Adipocyte (in vitro differentiated cells): Measurements from ENCODE around the gene SBF1.
"Not testable (repeated sequence)": the region's sequence is repeated elsewhere in the genome, so short reads cannot be mapped to it uniquely, and the experiment has no call there.

Experiments
- DNase-seq: peaks from one replicate; pipeline ENCODE4 v3.0.0-alpha.2; 2015; ENCODE audit warnings: low read depth
- H3K27me3 ChIP-seq: replicated peaks from 2 replicates; pipeline ENCODE4 v1.7.0; 2013; ENCODE audit warnings: mild to moderate bottlenecking, low read length, moderate library complexity; ENCODE audit not compliant: control insufficient read depth, insufficient read depth
- H3K36me3 ChIP-seq: 2 replicates; pipeline ENCODE4 v1.7.0; 2013; ENCODE audit warnings: low read length, mild to moderate bottlenecking, moderate library complexity; ENCODE audit not compliant: control insufficient read depth, insufficient read depth, severe bottlenecking
- H3K4me1 ChIP-seq: 2 replicates; pipeline ENCODE4 v1.7.0; 2013; ENCODE audit warnings: mild to moderate bottlenecking, low read length, moderate library complexity; ENCODE audit not compliant: control insufficient read depth, insufficient read depth
- H3K4me3 ChIP-seq: 2 replicates; pipeline ENCODE4 v1.7.0; 2013; ENCODE audit warnings: mild to moderate bottlenecking, low read length, moderate library complexity
- H3K9ac ChIP-seq: 2 replicates; pipeline ENCODE4 v1.7.0; 2013; ENCODE audit warnings: mild to moderate bottlenecking, low read length, moderate library complexity
- H3K9me3 ChIP-seq: 2 replicates; pipeline ENCODE4 v1.7.0; 2013; ENCODE audit warnings: mild to moderate bottlenecking, low read length, moderate library complexity; ENCODE audit not compliant: control insufficient read depth

The SBF1 gene

DNA sequence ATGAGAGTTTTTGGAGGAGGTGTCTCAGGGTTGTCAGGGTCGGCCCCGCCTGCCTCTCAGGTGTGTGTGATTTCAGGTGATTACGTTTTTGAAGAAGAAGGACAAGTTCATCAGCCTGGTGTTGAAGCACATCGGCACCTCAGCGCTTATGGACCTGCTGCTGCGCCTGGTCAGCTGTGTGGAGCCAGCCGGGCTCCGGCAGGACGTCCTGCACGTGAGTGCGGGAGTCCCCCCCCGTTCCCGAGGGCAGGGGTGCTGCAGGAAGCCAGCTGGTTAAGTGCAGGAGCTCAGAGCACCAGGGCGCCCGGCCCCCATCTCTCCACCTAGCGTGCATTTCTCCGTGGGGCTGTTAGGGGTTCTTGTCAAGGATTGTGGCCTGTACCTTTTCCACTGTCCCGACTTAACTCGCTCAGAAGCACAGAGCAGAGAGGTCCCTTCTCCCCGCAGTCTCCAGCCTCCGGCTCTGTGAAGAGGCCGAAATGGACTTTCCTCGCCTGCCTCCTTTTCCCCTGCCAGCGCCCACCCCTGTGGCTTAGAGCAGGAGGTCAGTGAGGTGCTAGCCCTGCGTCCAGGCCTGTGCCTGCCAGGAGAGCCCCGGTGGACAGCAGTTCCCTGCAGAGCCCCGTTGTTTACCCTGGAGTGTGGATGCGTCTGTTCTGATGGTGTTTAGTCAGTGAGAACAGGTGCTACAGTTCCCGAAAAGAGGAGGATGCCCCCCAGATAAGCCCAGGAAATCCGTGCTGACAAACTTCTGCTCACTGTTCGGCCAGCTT is 60.2 kb downstream of the SBF1 start:
- Histone ChIP-seq H3K9ac (no peak overlapping the region), H3K36me3 (peaks cover 64% of the 10 kb centered on the region)

DNA sequence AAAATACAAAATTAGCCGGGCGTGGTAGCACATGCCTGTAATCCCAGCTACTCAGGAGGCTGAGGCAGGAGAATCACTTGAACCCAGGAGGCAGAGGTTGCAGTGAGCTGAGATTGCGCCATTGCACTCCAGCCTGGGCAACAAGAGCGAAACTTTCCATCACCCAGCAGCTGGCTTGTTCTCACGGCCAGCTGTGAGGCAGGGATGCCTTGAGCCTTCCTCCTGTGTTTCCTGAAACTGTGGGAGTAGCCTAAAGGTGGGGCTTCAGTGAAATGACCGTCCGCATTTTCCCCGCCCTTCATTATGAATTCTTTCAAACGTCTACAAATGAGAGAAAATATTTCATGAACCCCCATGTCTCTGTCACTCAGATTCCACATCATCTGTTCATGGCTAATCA is 65.9 kb downstream of the SBF1 start:
- not testable (repeated sequence) for H3K4me3 ChIP-seq

More for the DNA sequence above, 60.2 kb downstream of the SBF1 start:
- Histone ChIP-seq H3K4me3 (no peak overlapping the region), H3K27me3 (no peaks in the 10 kb centered on the region), H3K4me1 (peaks cover 16% of the 10 kb centered on the region), H3K9me3 (no peaks in the 10 kb centered on the region)
- DNase-seq = no peak

DNA sequence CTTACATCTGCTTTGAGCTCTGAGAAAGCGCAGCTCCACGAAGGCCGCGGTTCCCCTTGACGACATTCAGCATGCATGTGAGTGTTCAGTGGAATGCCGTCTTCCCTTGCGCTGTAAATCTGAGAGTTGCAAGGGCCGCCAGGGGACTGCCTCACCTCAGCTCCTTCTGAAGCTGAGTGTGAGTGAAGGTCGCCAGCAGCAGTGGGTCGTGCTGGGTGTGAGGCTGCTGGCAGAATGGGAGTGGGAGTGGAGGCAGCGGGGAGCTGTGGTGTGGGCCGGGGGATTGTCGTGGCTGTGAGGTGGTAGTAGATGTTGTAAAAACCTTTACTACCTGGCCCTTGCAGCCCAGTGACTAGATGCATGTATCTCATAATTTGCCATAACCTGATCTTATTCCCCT is 66.5 kb downstream of the SBF1 start:
- no peak for DNase-seq
- Histone ChIP-seq H3K4me3 (no peak overlapping the region), H3K36me3 (peaks cover 36% of the 10 kb centered on the region), H3K9me3 (no peaks in the 10 kb centered on the region), H3K4me1 (peaks cover 12% of the 10 kb centered on the region), H3K9ac (no peak overlapping the region), H3K27me3 (no peaks in the 10 kb centered on the region)

More for the DNA sequence above, 65.9 kb downstream of the SBF1 start:
- H3K4me1 ChIP-seq, H3K9me3 ChIP-seq, H3K27me3 ChIP-seq, H3K9ac ChIP-seq, DNase-seq: not testable (repeated sequence)
- H3K36me3 ChIP-seq = peaks cover 39% of the 10 kb centered on the region

DNA sequence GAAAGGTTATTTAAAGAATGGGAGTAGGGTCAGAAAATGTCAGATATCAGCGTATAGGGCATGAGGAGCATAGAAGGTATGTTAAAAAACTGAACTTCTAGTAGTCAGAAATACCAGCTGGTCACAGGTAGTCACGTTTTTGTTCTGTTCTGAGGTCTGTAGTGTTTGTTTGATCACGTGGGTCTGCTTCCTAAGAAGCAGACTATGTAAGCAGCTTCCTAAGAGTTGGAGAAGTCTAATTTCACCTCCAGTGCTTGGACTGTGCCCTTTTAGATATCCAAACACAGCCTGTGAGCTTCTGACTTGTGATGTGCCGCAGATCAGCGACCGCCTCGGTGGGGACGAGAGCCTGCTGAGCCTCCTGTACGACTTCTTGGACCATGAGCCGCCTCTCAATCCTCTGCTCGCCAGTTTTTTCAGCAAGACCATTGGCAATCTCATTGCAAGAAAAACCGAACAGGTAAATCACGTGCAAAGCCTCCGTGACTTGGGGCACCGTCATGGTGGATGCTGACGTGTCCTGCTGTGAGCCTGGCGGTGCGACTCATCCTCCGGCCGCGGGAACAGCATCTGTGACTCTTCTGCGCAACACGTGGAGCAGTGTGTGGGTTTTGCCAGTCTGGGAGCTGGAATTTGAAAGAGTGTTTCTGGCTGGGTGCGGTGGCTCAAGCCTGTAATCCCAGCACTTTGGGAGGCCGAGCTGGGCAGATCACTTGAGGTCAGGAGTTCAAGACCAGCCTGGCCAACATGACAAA is 68.2 kb downstream of the SBF1 start:
- no peak overlapping the region for H3K9ac ChIP-seq
- no peaks in the 10 kb centered on the region for H3K27me3 ChIP-seq
- H3K36me3 ChIP-seq = peaks cover 33% of the 10 kb centered on the region
- DNase-seq = no peak
- H3K9me3 ChIP-seq = no peaks in the 10 kb centered on the region
- H3K4me3 ChIP-seq = no peak overlapping the region
- H3K4me1 ChIP-seq = peaks cover 8% of the 10 kb centered on the region

DNA sequence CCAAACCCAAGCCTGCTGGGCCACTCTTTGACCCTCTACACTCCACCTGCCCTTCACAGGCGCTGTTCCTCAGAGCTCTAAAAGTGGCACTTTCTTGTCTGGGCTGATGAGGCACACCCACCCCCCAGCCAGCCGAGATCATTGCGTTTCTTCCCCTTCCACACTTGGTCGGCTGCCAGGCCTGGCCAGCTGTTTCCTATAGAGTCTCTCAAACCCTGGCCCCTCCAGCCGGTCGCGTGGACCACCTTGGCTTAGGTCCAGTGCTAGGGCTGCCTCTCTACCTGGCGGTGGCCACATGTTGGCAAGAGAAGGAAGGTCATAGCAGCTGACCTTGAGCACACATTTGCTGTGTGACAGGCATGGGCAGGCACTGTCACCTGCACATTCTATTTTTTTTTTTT is 71.1 kb downstream of the SBF1 start:
- Histone ChIP-seq H3K9ac (no peak overlapping the region), H3K4me3 (no peak overlapping the region), H3K27me3 (no peaks in the 10 kb centered on the region), H3K4me1 (peaks cover 17% of the 10 kb centered on the region), H3K36me3 (peaks cover 28% of the 10 kb centered on the region), H3K9me3 (no peaks in the 10 kb centered on the region)
- DNase-seq = no peak

DNA sequence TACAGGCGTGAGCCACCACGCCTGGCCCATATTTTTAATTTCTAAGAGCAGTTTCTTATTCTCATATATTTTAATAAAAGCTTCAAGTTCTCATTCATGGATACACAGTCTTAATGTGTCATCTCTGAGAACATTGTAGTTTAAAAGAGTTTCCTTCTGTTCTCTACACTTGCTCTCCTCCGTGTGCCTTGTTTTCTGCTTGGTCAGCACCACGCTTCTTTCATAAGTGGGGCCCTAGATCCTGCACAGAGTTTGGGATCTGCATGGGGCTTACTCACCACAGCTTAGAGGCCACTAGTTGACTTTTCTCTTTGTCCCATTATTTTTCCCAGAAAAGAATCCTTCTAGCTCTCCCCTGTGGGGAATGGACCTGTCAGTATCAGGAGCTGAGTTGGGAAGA is 72.9 kb downstream of the SBF1 start:
- Histone ChIP-seq H3K9me3 (no peaks in the 10 kb centered on the region), H3K36me3 (peaks cover 16% of the 10 kb centered on the region), H3K9ac (no peak overlapping the region), H3K4me1 (peaks cover 17% of the 10 kb centered on the region), H3K27me3 (no peaks in the 10 kb centered on the region), H3K4me3 (no peak overlapping the region)
- no peak for DNase-seq

DNA sequence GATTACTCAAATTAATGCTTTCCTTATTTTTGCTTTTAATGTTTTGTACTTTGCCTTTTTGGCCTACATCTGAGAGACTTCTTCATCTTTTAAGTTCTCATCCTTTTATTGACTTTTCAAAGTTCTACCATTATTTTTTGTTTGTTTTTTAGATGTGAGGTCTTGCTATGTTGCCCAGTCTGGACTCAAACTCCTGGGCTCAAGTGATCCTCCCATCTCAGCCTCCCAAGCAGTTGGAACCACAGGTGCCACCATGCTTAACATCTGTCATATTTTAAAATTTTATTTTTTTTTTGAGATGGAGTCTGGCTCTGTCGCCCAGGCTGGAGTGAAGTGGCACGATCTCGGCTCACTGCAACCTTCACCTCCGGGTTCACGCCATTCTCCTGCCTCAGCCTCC is 73.9 kb downstream of the SBF1 start:
- H3K9me3 ChIP-seq = no peaks in the 10 kb centered on the region
- DNase-seq = no peak
- peaks cover 16% of the 10 kb centered on the region for H3K36me3 ChIP-seq

DNA sequence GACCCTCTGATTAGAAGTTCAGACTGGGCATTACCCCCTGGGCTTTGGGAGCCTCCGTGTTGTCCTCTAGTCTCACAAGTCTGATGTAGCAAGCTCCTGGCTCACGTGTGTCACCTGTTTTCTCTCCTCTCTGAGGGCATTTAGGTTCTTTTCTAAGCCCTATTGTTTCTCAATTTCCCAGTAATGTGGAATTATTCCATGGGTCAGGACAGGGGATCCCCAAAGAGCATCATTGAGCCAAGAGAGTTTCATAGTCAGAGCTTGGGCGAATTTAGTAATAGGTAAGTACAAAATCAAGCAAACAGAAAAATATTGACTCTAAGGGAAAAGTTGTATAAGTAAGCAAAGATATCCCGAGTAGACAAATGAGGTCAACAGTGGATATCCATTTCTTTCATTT is 74.4 kb downstream of the SBF1 start:
- H3K4me1 ChIP-seq = peaks cover 17% of the 10 kb centered on the region
- H3K4me3 ChIP-seq = no peak overlapping the region
- H3K27me3 ChIP-seq = no peaks in the 10 kb centered on the region
- no peak for DNase-seq
- H3K9me3 ChIP-seq = no peaks in the 10 kb centered on the region
- H3K9ac ChIP-seq = no peak overlapping the region
- peaks cover 17% of the 10 kb centered on the region for H3K36me3 ChIP-seq

More for the DNA sequence above, 73.9 kb downstream of the SBF1 start:
- peaks cover 17% of the 10 kb centered on the region for H3K4me1 ChIP-seq
- H3K9ac ChIP-seq = no peak overlapping the region
- H3K27me3 ChIP-seq = no peaks in the 10 kb centered on the region
- no peak overlapping the region for H3K4me3 ChIP-seq

DNA sequence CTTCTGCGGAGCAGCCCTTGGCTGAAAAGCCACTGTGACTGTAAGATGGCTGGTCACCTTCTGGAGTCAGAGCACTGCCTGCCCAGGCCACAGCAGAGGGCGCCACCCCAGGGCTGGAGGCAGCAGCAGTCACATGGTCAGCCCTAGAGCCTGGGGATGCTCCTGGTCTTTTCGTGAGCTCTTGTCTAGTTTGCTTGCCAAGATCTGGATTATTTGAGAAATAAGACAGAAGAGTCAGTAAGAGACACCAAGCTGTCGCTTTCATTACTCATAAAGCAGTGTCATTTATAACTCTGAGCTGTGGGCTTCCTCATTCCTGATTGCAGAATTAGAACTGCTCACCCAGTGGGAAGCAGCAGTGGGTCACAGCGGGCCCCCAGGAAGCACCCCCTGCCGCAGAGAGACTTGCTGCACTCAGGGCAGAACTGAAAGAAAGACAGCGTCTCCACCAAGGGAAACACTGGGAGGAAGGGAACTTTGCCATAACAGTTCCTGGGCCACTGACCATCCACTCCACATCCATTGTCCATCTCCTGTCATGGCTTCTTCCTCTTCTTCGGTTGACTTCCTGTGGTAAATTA is 75.0 kb downstream of the SBF1 start:
- Histone ChIP-seq H3K4me3 (no peak overlapping the region), H3K4me1 (peaks cover 17% of the 10 kb centered on the region), H3K36me3 (peaks cover 22% of the 10 kb centered on the region), H3K9me3 (no peaks in the 10 kb centered on the region), H3K27me3 (no peaks in the 10 kb centered on the region), H3K9ac (no peak overlapping the region)
- peak; percentile 23 for DNase-seq

DNA sequence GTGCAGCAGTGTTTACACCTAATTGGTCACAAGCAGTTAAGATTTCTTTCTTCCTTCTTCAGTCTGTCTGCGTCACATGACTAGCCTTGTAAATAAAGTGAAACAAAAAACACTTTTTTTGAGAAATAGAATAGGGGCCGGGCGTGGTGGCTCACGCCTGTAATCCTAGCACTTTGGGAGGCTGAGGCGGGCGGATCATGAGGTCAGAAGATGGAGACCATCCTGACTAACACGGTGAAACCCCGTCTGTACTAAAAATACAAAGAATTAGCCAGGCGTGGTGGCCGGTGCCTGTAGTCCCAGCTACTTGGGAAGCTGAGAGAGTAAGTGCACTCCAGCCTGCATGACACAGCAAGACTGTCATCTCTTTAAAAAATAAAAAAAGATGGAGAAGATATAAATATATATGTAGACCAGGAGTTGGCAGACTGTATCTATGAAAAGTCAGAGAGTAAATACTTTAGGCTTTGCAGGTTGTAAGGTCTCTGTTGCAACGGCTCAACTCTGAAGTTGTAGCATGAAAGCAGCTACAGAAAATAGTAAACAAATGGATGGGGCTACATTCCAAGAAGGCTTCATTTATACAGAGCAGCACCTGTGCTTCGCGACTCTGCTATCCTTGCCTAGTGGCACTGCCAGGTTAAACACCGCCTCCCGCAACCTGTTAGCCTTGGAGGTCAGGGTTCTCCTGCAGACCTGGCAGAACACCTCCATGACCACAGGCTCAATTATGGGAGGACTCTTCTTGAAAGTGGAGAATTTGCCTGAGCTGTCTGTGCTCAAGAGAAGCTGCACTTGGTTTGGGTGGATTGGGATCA is 75.8 kb downstream of the SBF1 start:
- DNase-seq = no peak
- Histone ChIP-seq H3K9me3 (no peaks in the 10 kb centered on the region), H3K36me3 (peaks cover 21% of the 10 kb centered on the region), H3K4me3 (no peak overlapping the region), H3K4me1 (peaks cover 17% of the 10 kb centered on the region), H3K27me3 (no peaks in the 10 kb centered on the region), H3K9ac (no peak overlapping the region)
